LoVo (cell line): ENCODE measurements around the gene SSH2.
"Not testable (repeated sequence)": the region's sequence is repeated elsewhere in the genome, so short reads cannot be mapped to it uniquely, and the experiment has no call there.

Experiments used
- DNase-seq: peaks from one replicate; pipeline ENCODE4 v3.0.0-alpha.2; 2016; ENCODE audit warnings: low spot score

The SSH2 gene

GRCh38 chr17:29732613-29733012 is 197.4 kb downstream of the SSH2 start:
- DNase-seq, result no peak

DNA sequence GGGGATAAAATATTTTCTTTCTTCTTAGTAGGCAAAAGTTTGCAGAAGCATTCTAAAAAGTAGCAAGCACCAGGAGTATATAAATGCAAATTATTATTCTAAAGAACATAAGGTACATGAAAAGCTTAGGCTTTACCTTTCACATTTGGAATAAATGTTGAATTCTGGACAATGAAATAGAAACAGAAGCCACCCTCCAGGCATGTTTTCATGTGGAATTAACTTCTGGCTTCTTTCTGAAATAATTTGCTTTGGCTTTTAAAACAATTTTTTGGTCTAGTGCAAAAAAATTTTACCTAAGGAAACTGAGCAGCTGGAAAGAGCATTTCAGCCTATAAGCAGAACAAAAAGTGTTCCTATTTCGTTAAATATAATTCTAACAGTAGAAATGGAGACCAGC is 197.8 kb downstream of the SSH2 start:
- DNase-seq, result no peak

DNA sequence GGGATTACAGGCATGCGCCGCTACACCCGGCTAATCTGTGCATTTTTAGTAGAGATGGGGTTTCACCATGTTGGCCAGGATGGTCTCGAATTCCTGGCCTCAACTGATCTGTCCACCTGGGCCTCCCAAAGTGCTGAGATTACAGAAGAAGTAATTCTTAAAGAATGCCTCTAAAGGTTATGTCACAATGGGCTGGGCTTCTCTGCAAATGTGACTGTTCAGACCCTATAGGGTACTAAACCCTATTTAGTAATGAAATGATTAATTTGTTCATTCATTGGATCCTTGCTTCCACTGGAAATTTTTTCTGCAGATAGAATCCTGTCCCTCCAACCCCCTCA is 198.5 kb downstream of the SSH2 start:
- no peak for DNase-seq

GRCh38 chr17:29728490-29728889 is 201.5 kb downstream of the SSH2 start:
- DNase-seq, result no peak

GRCh38 chr17:29726715-29727252 is 203.2 kb downstream of the SSH2 start:
- no peak for DNase-seq

DNA sequence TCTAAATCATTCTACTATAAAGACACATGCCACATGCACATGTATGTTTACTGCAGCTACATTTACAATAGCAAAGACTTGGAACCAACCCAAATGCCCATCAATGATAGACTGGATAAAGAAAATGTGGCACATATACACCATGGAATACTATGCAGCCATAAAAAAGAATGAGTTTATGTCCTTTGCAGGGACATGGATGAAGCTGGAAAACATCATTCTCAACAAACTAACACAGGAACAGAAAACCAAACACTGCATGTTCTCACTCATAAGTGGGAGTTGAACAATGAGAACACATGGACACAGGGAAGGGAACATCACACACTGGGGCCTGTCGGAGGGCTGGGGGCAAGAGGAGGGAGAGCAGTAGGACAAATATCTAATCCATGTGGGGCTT is 204.6 kb downstream of the SSH2 start:
- not testable (repeated sequence) for DNase-seq

DNA sequence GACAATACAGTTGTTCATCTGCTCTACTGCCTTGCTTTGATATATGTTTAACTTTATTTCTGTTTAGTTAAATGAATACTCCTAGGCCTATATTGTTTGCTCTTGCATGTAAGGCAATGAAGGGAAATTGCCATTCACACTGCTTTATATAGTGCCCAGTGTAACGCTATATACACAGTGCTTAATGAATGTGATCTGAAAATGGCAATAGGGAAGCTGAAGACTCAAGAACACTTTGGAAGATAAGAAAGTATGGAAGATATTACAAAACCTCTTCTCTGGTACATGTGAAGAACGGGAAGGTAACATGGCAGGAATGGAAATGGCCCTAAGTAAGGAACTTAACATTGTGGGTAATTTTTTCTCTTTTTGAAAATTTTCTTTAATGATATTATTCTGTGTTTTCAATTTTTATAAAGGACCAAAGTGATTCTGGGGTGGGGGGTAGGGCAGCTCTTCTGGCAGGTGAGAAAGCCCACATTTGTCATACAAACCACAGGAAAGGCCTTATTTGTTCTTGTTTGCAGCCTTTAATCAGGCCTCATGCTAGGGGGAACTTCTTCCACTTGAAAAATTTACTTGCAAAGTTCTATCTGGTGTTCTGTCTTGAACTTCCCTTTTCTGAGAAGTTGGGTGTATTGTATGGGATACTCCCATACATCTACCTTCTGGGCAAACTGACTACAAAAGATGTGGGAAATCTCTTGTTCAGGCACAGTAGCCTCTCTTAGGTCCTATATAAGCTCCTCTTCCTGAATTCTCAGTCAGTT is 206.6 kb downstream of the SSH2 start:
- DNase-seq, result no peak

- no peak for DNase-seq
These were observed 207.4 kb downstream of the SSH2 start for GRCh38 chr17:29722411-29723198.

DNA sequence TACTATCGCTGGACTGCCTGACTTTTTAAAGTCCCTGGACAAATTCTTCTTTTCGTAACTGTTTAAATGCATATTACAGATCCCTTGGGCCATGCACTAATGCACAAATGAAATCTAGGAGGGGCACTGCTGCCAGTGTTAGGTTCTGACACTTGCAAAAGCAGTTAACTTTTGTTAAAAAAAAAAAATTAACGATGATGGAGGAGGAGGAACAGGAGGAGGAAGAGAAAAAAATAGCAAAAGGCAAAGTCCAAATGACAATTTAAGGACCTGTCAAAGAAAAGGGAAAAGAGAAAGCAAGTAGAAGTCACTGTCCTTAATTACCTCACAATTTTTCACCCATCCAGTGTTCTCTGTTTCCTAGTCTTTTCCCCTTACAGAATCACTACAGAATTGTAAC is 209.5 kb downstream of the SSH2 start:
- no peak for DNase-seq

DNA sequence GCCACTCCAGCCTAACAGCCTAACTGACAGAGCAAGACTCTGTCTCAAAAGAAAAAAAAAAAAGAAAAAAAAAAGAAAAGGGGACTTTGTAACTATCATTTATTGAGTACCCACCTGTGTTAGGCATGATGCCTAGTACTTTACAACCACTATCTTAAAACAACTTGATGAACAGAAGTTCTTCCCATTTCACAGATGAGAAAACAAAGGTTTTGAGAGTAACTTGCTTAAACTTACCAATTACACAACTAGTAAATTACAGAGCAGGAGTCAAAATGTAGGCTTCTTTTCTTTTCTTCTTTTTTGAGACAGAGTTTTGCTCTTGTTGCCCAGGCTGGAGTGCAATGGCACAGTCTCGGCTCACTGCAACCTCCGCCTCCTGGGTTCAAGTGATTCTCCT is 210.6 kb downstream of the SSH2 start:
- no peak for DNase-seq

DNA sequence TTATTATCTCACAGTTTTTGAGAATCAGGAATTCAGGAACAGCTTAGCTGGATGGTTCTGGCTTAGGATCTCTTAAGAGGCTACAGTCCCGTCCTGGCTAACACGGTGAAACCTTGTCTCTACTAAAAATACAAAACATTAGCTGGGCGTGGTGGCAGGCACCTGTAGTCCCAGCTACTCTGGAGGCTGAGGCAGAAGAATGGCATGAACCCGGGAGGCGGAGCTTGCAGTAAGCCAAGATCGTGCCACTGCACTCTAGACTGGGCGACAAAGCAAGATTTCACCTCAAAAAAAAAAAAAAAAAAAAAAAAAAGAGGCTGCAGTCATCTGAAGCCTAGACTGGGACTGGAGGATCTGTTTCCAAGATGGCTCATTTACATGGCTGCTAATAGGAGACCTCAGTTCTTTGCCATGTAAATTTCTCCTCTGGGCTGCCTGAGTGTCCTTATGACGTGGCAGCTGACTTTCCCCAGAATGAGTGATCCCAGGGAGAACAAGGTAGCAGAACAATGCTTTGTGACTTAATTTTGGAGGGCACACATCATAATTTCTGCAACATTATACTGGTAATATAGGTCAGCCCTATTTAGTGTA is 211.5 kb downstream of the SSH2 start:
- no peak for DNase-seq

- no peak for DNase-seq
These were observed 212.2 kb downstream of the SSH2 start for GRCh38 chr17:29717817-29718216.

DNA sequence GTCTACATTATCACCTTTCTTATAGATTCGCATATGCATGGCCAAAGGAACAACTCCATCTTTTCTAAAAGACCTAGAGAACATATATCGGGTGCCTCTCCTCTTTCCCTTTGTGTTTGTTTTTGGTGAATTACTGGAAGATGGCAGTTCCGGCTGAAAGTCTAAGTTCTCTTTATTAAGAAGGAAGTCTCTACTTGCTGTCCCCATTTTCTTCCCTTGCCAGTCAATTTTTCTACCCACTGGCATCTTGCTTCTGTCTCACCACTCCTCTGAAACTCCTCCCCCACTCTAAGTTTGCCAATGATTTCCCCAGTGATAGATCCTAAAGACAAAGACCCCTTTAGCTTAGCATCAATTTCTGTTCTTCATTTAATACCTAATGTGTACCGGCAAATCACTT is 213.5 kb downstream of the SSH2 start:
- DNase-seq, result no peak

GRCh38 chr17:29715680-29716079 is 214.3 kb downstream of the SSH2 start:
- DNase-seq, result no peak

DNA sequence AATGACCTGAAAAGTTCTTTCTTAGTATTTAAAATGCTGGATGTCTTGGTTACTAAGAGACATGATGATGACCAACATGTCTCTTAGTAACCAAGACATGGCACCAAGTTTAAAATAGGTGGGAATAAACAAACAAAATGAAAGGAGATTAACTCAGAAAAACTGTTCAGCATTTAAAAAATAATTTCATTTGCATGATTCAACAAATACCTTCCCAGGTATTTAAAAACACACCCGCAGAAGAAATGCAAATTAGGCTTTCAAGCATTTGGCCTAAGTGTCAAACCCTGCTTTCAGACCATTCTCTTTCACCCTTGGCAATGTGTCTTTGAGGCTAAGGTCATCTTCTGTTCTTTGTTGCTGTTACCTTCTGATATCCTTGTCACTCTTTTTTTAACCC is 215.9 kb downstream of the SSH2 start:
- no peak for DNase-seq

GRCh38 chr17:29713626-29714025 is 216.4 kb downstream of the SSH2 start:
- DNase-seq, result no peak

- DNase-seq, result no peak
These were observed 218.2 kb downstream of the SSH2 start for GRCh38 chr17:29711588-29712385.

DNA sequence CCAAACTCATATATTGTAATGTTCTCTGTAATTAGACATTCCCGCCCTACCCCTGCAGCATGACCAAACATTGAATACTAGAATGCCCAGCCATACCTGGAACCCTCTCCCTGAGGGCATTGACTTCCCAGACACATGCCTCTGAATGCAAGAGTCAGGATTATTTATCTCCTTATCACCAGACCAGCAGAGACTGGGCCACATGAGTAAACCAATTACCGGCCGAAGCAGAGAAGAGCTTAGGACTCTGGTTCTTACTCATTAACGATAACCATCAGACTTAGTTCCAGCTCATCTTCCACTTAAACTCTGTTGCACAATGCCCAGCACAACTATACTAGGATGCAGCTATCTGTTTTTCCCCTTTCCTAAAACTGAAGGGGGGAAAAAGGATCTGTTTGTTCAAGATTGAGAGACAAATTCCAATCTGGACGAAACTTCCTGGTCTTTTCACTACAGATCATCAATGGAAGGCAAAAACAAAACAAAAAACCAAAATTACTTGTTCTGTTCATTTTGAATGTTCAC is 219.1 kb downstream of the SSH2 start:
- DNase-seq, result no peak

- no peak for DNase-seq
These were observed 219.5 kb downstream of the SSH2 start for GRCh38 chr17:29710520-29710884.

- no peak for DNase-seq
These were observed 220.0 kb downstream of the SSH2 start for GRCh38 chr17:29709866-29710519.

DNA sequence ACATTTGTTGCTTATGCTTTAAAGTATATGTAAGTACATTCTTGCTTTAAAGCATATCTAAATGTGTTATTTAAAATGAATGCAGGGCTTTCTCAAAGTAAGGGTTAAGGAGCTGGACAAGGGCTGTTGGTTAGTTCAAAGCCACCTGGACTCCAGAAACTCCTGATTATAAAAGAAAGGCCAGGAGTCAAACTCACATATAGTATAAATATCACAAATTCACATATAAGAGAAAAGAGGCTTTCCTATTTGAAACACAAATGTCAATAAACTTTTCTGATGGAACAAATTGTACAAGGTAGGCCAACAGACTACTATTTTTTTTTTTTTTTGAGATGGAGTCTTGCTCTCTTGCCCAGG is 222.8 kb downstream of the SSH2 start:
- DNase-seq, result no peak

DNA sequence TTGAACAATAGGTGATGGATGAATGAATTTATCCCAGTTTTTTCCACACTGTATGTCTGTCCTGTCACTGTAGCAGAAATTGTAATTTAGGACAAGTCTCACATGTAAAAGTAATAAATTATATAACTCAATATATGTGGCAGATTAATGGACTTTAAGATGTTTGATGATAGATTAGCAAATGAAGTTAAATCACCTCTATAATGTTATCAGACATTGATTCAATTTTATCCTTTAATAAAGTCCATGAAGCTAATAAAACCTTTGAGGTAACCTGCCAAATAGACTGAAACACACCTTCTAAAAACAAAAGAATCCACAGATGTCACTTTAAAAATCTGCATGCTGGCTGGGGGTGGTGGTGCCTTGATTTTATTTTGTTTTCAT is 224.0 kb downstream of the SSH2 start:
- DNase-seq, result no peak
